GM12878 (cell line): ENCODE measurements around the gene SLC2A9. TPM values are rescaled to one million over a fixed set of nuclear protein-coding genes. Genes with fewer than 3 reads are reported as not detected.
A peak's percentile ranks its signal among the peaks of the same experiment; 100 is the strongest.

ENCODE experiments used
- ATAC-seq: fragments of 200-7000 bp; cut with Tn5 transposase; 3 replicates; pipeline ENCODE4 v1.9.1; 2020; ENCODE audit warnings: mild to moderate bottlenecking, moderate library complexity
- BruUV-seq: library from RNA; stranded (reverse); fragments of 400-500 nt; replicated peaks from 2 replicates; lab custom pipeline; 2021; lab: Mats Ljungman, UMichigan
- CTCF ChIA-PET: fragments of 300-600 bp; sonication (Branson Sonifier 250); formaldehyde crosslinking; extraction: SDS; loops from one replicate; lab custom pipeline; 2021; ENCODE audit warnings: inconsistent platforms; lab: Yijun Ruan, JAX
- POLR2A ChIA-PET: fragments of 350-600 bp; formaldehyde crosslinking; extraction: SDS; loops from one replicate; lab custom pipeline; 2021; ENCODE audit warnings: inconsistent platforms; lab: Charles Lee
- RAD21 ChIA-PET: fragments of 300-600 bp; sonication (Branson Sonifier 250); formaldehyde crosslinking; loops from one replicate; lab custom pipeline; 2023; ENCODE audit warnings: antibody characterized with exemption; ENCODE audit not compliant: unreplicated experiment; lab: Charles Lee
- SMC1A ChIA-PET: fragments of 300-600 bp; sonication (Branson Sonifier 250); formaldehyde crosslinking; loops from one replicate; lab custom pipeline; 2023; ENCODE audit not compliant: unreplicated experiment, uncharacterized antibody; lab: Charles Lee
- DNase-seq: peaks from one replicate; pipeline ENCODE4 v3.0.0-alpha.2; 2011; ENCODE audit warnings: low read depth, low spot score
- FAIRE-seq: peaks from 3 replicates; lab custom pipeline; 2011; peaks lifted over from hg19 to GRCh38; lab: Jason Lieb, UNC
- H2AFZ ChIP-seq: 2 replicates; pipeline ENCODE4 v1.6.0; 2011; ENCODE audit warnings: low read depth, low read length, control low read depth; ENCODE audit not compliant: control insufficient read depth
- H3K27ac ChIP-seq: 2 replicates; pipeline ENCODE4 v1.5.1; 2011; ENCODE audit warnings: control low read depth; ENCODE audit not compliant: control insufficient read depth, insufficient read depth
- H3K27me3 ChIP-seq, 2 experiments: replicated peaks in 1 of 2; 2 replicates each; pipeline versions ENCODE4 v1.6.0 to v1.6.1; 2011; ENCODE audit warnings: low read length in 1 of 2; ENCODE audit not compliant: control insufficient read depth in 2 of 2, insufficient read depth in 2 of 2
- H3K36me3 ChIP-seq, 2 experiments: 2 replicates each; pipeline ENCODE4 v1.5.1; 2011; ENCODE audit warnings: low read length in 1 of 2; ENCODE audit not compliant: control insufficient read depth in 2 of 2, insufficient read depth in 2 of 2
- H3K4me1 ChIP-seq: 2 replicates; pipeline ENCODE4 v1.6.1; 2011; ENCODE audit warnings: mild to moderate bottlenecking, low read length, moderate library complexity, mixed read lengths; ENCODE audit not compliant: control insufficient read depth, insufficient read depth
- H3K4me2 ChIP-seq: 2 replicates; pipeline ENCODE4 v1.6.0; 2011; ENCODE audit warnings: control low read depth; ENCODE audit not compliant: control insufficient read depth, insufficient read depth
- H3K4me3 ChIP-seq: fragments of 200-600 bp; sonication (generic); 2 replicates; pipeline ENCODE4 v1.5.1; 2016
- H3K79me2 ChIP-seq: 2 replicates; pipeline ENCODE4 v1.6.0; 2011; ENCODE audit warnings: low read length; ENCODE audit not compliant: control insufficient read depth, insufficient read depth
- H3K9ac ChIP-seq: 2 replicates; pipeline ENCODE4 v1.8.0; 2011; ENCODE audit warnings: low read length, control low read depth, mixed read lengths; ENCODE audit not compliant: control insufficient read depth, insufficient read depth
- H3K9me3 ChIP-seq: replicated peaks from 3 replicates; pipeline ENCODE4 v1.5.1; 2011; ENCODE audit warnings: mild to moderate bottlenecking, low read length; ENCODE audit not compliant: control insufficient read depth, insufficient read depth
- H4K20me1 ChIP-seq: 2 replicates; pipeline ENCODE4 v1.6.0; 2011; ENCODE audit not compliant: control insufficient read depth, insufficient read depth
- BACH1 ChIP-seq: fragments of 450-650 bp; IDR thresholded peaks from 2 replicates; pipeline ENCODE4 v1.6.1; 2017; ENCODE audit warnings: mild to moderate bottlenecking, borderline replicate concordance
- BHLHE40 ChIP-seq, 2 experiments: fragments of 450-650 bp in 1 of 2; IDR thresholded peaks; 2 replicates each; pipeline ENCODE4 v1.6.1; 2011 to 2017; ENCODE audit warnings: low read depth in 2 of 2, borderline replicate concordance in 1 of 2, improper control_type of control experiment in 1 of 2, low read length in 1 of 2, mild to moderate bottlenecking in 1 of 2
- CBX3 ChIP-seq: fragments of 200-600 bp; sonication (generic); IDR thresholded peaks from 2 replicates; pipeline ENCODE4 v1.6.1; 2016; ENCODE audit warnings: low read depth, borderline replicate concordance
- CTCF ChIP-seq, 3 experiments: IDR thresholded peaks in 2 of 3; conservative IDR thresholded peaks in 1 of 3; 2 replicates each; pipeline ENCODE4 v1.5.1; 2011; ENCODE audit warnings: low read depth in 3 of 3, low read length in 3 of 3, mild to moderate bottlenecking in 3 of 3, control low read depth in 2 of 3, moderate library complexity in 2 of 3, inconsistent platforms in 1 of 3, mixed read lengths in 1 of 3; ENCODE audit not compliant: control insufficient read depth in 2 of 3, insufficient read depth in 1 of 3; ENCODE audit errors: extremely low read depth in 1 of 3
- ELK1 ChIP-seq: IDR thresholded peaks from 2 replicates; pipeline ENCODE4 v1.6.1; 2012; ENCODE audit warnings: low read depth, low read length, improper control_type of control experiment
- ETV6 ChIP-seq, 2 experiments: fragments of 450-650 bp in 1 of 2; IDR thresholded peaks in 1 of 2; conservative IDR thresholded peaks in 1 of 2; 2 replicates each; pipeline ENCODE4 v1.6.1; 2014; ENCODE audit warnings: antibody characterized with exemption in 1 of 2, borderline replicate concordance in 1 of 2, low read depth in 1 of 2, mild to moderate bottlenecking in 1 of 2, moderate library complexity in 1 of 2
- FOXK2 ChIP-seq: fragments of 450-650 bp; IDR thresholded peaks from 2 replicates; pipeline ENCODE4 v1.6.1; 2017; ENCODE audit warnings: mild to moderate bottlenecking, moderate library complexity
- GABPA ChIP-seq: IDR thresholded peaks from 2 replicates; pipeline ENCODE4 v1.6.1; 2014; ENCODE audit warnings: antibody characterized with exemption, low read depth, mild to moderate bottlenecking, inconsistent platforms
- KDM1A ChIP-seq: fragments of 200-600 bp; sonication (generic); IDR thresholded peaks from 2 replicates; pipeline ENCODE4 v1.6.1; 2016; ENCODE audit warnings: borderline replicate concordance
- NR2C2 ChIP-seq: IDR thresholded peaks from 2 replicates; pipeline ENCODE4 v1.6.1; 2011; ENCODE audit warnings: borderline replicate concordance, low read depth; ENCODE audit not compliant: control insufficient read depth, insufficient read length
- PML ChIP-seq: IDR thresholded peaks from 2 replicates; pipeline ENCODE4 v1.6.1; 2012; ENCODE audit warnings: low read length, inconsistent platforms
- RAD21 ChIP-seq: IDR thresholded peaks from 2 replicates; pipeline ENCODE4 v1.6.1; 2011; ENCODE audit warnings: mild to moderate bottlenecking, low read depth, low read length, moderate library complexity; ENCODE audit not compliant: insufficient read depth
- RFX5 ChIP-seq: IDR thresholded peaks from 2 replicates; pipeline ENCODE4 v1.6.1; 2011; ENCODE audit warnings: low read depth, low read length, improper control_type of control experiment
- RUNX3 ChIP-seq: IDR thresholded peaks from 2 replicates; pipeline ENCODE4 v1.6.1; 2012; ENCODE audit warnings: low read length, inconsistent platforms
- SMC3 ChIP-seq: IDR thresholded peaks from 2 replicates; pipeline ENCODE4 v1.6.1; 2011; ENCODE audit warnings: low read length, improper control_type of control experiment, borderline replicate concordance
- STAT1 ChIP-seq: fragments of 450-650 bp; conservative IDR thresholded peaks from 2 replicates; pipeline ENCODE4 v1.6.1; 2014; ENCODE audit warnings: antibody characterized with exemption, mild to moderate bottlenecking
- TBL1XR1 ChIP-seq: IDR thresholded peaks from 2 replicates; pipeline ENCODE4 v1.6.1; 2012; ENCODE audit warnings: low read depth, low read length, improper control_type of control experiment
- WGBS: methylation state at CpG from one replicate; pipeline ENCODE4 v1.1.6; 2016; ENCODE audit warnings: low lambda C conversion rate; ENCODE audit not compliant: insufficient replicate concordance, insufficient coverage; ENCODE audit errors: missing lambda C conversion rate; 5-methylcytosine and 5-hydroxymethylcytosine counted together
- in situ Hi-C: fragments of 300-500 bp; cut with MboI; formaldehyde crosslinking; loops from 9 replicates; pipeline ENCODE4 v1.14.3; 2018; ENCODE audit warnings: mixed read lengths
- intact Hi-C: fragments of 100-400 bp; cut with micrococcal nuclease; formaldehyde crosslinking; loops from one replicate; pipeline ENCODE4 v1.14.2; 2022; ENCODE audit not compliant: unreplicated experiment
- polyA plus RNA-seq, 11 experiments: library from polyadenylated mRNA; depleted of rRNA in 4 of 11; unstranded in 6 of 11; stranded (reverse) in 5 of 11; fragments of >200 nt; fragmentation: Nextera tagmentation in 4 of 11; fragmentation: Illumina TruSeq in 1 of 11; extraction: Ambion mirVana in 4 of 11; extraction: Trizol in 1 of 11; gene quantifications; 1 replicate in 1 of 11; 2 replicates in 10 of 11; pipeline versions ENCODE4 v1.2.1 to v1.2.3, GENCODE V29; 2011 to 2016; ENCODE audit warnings: inconsistent platforms in 2 of 11, missing spikeins in 2 of 11, low read depth in 1 of 11
- total RNA-seq, 4 experiments: library from RNA; depleted of rRNA in 3 of 4; stranded (reverse); fragments of >200 nt in 3 of 4; fragmentation: Illumina TruSeq in 1 of 4; extraction: Trizol in 1 of 4; gene quantifications; 2 replicates each; pipeline versions ENCODE4 v1.2.1 to v1.2.3, GENCODE V29; 2013 to 2021
- TF ChIP-seq, protein P1 (sequence below): fragments of 450-650 bp; IDR thresholded peaks from 2 replicates; pipeline ENCODE4 v1.6.1; 2017; ENCODE audit warnings: mild to moderate bottlenecking, low read depth, inconsistent platforms; ENCODE audit not compliant: poor library complexity, severe bottlenecking

SLC2A9 gene
- total and polyA plus RNA-seq, 10 of the 15 experiments (the other 5 are each of a cell fraction or from before 2014, with no cell fraction given), result 0.28 to 2.8 (median 1.2) TPM

DNA sequence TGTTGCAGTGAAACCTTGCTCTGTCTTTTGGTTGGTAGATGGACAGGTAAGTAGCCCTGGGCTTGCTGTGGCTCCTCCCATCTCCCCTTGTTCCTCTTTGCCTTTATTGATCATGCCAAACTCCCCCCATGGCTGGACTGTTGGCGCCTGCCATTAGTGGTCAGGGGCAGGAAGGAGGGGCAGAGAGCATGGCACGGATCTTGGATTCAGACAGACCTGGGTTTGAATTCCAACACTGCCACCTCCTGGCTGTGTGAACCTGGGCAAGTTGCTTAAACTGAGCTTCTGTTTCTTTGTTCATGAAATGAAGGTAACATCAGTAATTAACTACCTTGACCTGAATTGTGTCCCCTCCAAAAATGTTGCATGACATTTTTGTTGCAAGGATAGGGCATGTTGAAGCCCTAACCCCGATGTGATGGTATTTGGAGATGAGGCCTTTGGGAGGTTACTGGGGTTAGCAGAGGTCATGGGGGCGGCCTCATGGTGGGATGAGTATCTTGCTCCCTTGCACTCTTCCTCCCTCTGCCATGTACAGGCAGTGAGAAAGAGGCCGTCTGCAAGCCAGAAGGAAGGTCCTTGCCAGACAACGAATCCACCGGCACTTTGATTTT lies 6.0 kb downstream of the SLC2A9 start:
- Histone ChIP-seq H2AFZ (no peak overlapping the region), H3K4me3 (no peak overlapping the region), H3K36me3 (no peaks in the 10 kb centered on the region), H4K20me1 (no peaks in the 10 kb centered on the region), H3K4me1 (peaks cover 7% of the 10 kb centered on the region), H3K79me2 (no peaks in the 10 kb centered on the region), H3K27me3 (no peaks in the 10 kb centered on the region), H3K27ac (no peak overlapping the region), H3K4me2 (no peak overlapping the region), H3K9me3 (no peaks in the 10 kb centered on the region), H3K9ac (no peak overlapping the region)
- in situ Hi-C loops (loop anchor here (5.0 to 10.0 kb wide), 2 partner anchors 253 to 320 kb away; no protein-coding TSS in a partner anchor), intact Hi-C loops (loop anchor here (1.0 to 5.0 kb wide), 4 partner anchors 98 to 483 kb away; no protein-coding TSS in a partner anchor)
- BruUV-seq, result no TSS peak
- CTCF ChIA-PET, result interaction anchor here (0.6 to 11.6 kb wide), 56 partner anchors 10 to 521 kb away, joined by 3 to 325 read pairs (median 8); no protein-coding TSS in a partner anchor
- ATAC-seq (peak; percentile 51), DNase-seq (no peak), FAIRE-seq (peak; percentile 91)
- 16% methylated on average over 7 of the region's 7 CpGs for WGBS
- POLR2A ChIA-PET, result interaction anchor here (1.0 to 1.5 kb wide), 3 partner anchors 9 to 102 kb away, joined by 3 to 4 read pairs (median 4); partner anchors contain the start of gene WDR1
- RAD21 ChIA-PET, result interaction anchor here (0.6 to 6.1 kb wide), 41 partner anchors 8 to 520 kb away, joined by 3 to 185 read pairs (median 6); partner anchors contain the start of gene WDR1
- SMC1A ChIA-PET, result interaction anchor here (0.5 to 6.9 kb wide), 48 partner anchors 8 to 316 kb away, joined by 3 to 159 read pairs (median 7); no protein-coding TSS in a partner anchor
- TF ChIP-seq FOXK2 (no peak), GABPA (no peak), PML (no peak), RUNX3 (0 out of 2 replicates have a peak, but pooled peaks have one; percentile 21), CBX3 (no peak), BACH1 (peak; percentile 44; the same call in 1 of the 2 replicates), NR2C2 (no peak), ELK1 (no peak), ETV6 (conservative IDR thresholded peaks at IDR 0.05 in 1 of 2, IDR thresholded peaks at IDR 0.05 in 1 of 2; ENCODE audit: borderline replicate concordance in 1 of 2, low read depth in 1 of 2) (no peak), CTCF (IDR thresholded peaks at IDR 0.05 in 2 of 3, conservative IDR thresholded peaks at IDR 0.05 in 1 of 3; ENCODE audit: control insufficient read depth in 2 of 3, extremely low read depth in 1 of 3, insufficient read depth in 1 of 3, low read depth in 3 of 3, low read length in 3 of 3) (peak; percentile 79 to 84 (median 82)), RAD21 (peak; percentile 94), SMC3 (peak; percentile 97), RFX5 (no peak), BHLHE40 (IDR thresholded peaks at IDR 0.05; ENCODE audit: borderline replicate concordance in 1 of 2, low read depth in 2 of 2, low read length in 1 of 2) (peak in 1 of 2 experiments; percentile 41; a peak in 1 of 4 replicates), KDM1A (no peak), TBL1XR1 (no peak), STAT1 (no peak)
- TF ChIP-seq, protein P1, sequence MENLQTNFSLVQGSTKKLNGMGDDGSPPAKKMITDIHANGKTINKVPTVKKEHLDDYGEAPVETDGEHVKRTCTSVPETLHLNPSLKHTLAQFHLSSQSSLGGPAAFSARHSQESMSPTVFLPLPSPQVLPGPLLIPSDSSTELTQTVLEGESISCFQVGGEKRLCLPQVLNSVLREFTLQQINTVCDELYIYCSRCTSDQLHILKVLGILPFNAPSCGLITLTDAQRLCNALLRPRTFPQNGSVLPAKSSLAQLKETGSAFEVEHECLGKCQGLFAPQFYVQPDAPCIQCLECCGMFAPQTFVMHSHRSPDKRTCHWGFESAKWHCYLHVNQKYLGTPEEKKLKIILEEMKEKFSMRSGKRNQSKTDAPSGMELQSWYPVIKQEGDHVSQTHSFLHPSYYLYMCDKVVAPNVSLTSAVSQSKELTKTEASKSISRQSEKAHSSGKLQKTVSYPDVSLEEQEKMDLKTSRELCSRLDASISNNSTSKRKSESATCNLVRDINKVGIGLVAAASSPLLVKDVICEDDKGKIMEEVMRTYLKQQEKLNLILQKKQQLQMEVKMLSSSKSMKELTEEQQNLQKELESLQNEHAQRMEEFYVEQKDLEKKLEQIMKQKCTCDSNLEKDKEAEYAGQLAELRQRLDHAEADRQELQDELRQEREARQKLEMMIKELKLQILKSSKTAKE, result no peak
